ENCODE data around the gene UBE2G1.
A peak's percentile ranks its signal among the peaks of the same experiment; 100 is the strongest.
"Not testable (repeated sequence)": the region's sequence is repeated elsewhere in the genome, so short reads cannot be mapped to it uniquely, and the experiment has no call there.

The UBE2G1 gene

GRCh38 chr17:4375039-4375748 is 8.7 kb upstream of the UBE2G1 start:
- DNase-seq, result peak; percentile 29

- DNase-seq, result no peak
These were observed 3.2 kb upstream of the UBE2G1 start for GRCh38 chr17:4369557-4370230.

- DNase-seq, result no peak
These were observed 1.9 kb upstream of the UBE2G1 start for GRCh38 chr17:4368341-4368740.

- not testable (repeated sequence) for DNase-seq
These were observed 702 bp upstream of the UBE2G1 start for GRCh38 chr17:4367177-4367576.

GRCh38 chr17:4365628-4366326 is 698 bp downstream of the UBE2G1 start:
- no peak for DNase-seq

DNA sequence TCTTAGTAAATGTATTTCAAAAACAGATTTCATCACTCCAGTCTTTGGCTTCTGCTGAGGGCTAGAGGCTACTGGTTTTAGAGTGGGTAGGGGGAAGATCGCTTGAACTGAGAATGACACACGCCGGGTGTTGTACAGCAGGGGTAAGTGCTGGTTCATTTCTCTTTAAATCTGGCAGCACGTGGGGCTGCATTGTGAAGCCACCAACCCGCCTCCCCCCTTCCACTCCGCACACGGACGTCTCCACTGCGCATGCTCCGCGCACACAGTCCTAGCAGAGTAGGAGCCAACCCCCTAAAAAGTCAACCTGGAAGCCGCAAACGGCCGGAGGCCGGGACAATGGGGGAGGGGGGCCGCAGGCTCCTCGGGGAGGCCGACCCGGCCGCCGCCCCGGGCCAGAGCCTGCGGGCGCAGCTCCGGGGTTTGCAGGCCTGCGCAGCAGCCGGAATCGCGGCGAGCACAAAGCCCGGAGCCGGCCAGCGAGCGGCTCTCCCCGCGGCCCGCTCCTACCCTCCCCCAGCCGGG is 1.3 kb downstream of the UBE2G1 start:
- DNase-seq, result peak; percentile 93

GRCh38 chr17:4364622-4365041 is 1.8 kb downstream of the UBE2G1 start:
- DNase-seq, result no peak

DNA sequence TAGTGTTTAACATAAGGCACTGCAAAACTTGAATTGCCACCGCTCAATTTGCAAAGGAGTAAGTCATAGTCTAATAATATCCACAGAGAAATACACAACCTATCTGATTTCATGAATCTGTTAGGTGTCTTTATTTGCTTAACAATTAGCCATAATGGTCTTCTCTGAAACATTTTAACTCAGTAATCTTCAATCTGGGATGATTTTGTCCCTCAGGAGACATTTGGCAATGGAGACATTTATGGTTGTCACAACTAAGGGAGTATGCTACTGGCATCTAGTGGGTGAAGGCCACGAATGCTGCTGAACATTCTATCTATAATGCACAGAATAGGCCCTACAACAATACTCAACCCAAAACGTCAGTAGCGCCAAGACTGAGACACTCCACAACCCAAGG is 4.3 kb downstream of the UBE2G1 start:
- DNase-seq, result no peak

- DNase-seq, result no peak
These were observed 8.3 kb downstream of the UBE2G1 start for GRCh38 chr17:4358154-4358553.

- DNase-seq, result no peak
These were observed 8.8 kb downstream of the UBE2G1 start for GRCh38 chr17:4357671-4358070.

DNA sequence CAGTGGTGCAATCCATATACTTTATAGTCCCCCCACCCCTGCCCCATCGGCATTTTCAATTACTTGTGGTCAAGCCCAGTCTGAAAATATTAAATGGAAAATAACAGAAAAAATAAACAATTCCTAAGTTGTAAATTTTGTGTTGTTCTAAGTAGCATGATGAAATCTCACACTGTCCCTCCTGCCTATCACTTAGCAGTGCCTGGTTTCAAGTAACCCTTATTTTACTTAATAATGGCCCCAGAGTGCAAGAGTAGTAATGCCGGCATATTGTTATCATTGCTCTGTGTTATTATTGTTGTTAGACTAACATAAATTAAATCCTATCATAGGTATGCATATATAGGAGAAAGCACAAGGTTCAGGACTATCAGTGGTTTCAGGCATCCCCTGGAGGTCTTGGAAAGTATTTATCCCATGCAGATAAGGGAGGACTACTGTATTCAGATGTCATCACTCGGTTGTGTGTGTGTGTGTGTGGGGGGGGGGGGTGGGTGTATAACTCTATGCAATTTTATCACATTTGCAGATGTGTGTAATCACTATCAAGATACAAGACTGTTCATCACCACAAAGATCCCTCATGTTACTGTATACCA is 9.3 kb downstream of the UBE2G1 start:
- DNase-seq, result no peak

DNA sequence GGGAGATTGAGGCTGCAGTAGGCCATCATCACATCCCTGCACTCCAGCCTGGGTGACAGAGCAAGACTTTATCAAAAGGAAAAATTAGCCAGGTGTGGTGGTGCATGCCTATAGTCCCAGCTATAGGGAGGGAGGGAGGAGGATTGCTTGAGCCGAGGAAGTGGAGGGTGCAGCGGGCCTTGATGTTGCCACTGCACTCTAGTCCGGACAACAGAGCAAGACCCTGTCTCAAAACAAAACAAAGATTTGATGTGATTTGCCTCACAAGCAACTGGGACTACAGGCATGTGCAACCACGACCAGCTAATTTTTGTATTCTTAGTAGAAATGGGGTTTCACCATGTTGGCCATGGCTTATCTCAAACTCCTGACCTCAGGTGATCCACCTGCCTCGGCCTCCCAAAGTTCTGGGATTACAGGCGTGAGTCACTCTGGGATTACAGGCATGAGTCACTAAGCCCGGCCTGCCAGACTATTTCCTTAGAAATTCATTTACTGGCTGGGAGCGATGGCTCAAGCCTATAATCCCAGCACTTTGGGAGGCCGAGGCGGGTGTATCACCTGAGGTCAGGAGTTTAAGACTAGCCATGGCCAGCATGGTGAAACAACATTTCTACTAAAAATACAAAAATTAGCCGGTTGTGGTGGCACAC is 11.5 kb downstream of the UBE2G1 start:
- no peak for DNase-seq

DNA sequence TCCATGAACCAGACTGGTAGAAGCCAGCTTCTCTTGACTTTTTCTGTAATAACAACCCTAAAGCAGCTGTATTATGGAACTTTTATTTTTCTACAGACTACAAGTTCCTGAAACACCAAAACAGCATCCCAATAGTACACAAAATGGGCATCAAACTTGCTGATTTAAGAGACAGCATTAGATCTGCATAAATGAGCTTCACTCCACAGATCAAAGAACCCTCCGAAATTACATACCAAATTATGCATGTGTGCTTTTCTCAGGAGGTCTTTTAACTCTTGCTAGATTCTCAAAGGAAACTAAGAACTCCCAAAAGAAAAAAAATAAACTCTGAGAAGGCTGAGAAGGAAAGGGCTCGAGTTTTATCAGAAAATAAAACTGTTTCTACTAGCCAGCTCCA is 12.3 kb downstream of the UBE2G1 start:
- no peak for DNase-seq

GRCh38 chr17:4350214-4350613 is 16.3 kb downstream of the UBE2G1 start:
- DNase-seq, result not testable (repeated sequence)

- no peak for DNase-seq
These were observed 20.8 kb downstream of the UBE2G1 start for GRCh38 chr17:4345581-4346252.

DNA sequence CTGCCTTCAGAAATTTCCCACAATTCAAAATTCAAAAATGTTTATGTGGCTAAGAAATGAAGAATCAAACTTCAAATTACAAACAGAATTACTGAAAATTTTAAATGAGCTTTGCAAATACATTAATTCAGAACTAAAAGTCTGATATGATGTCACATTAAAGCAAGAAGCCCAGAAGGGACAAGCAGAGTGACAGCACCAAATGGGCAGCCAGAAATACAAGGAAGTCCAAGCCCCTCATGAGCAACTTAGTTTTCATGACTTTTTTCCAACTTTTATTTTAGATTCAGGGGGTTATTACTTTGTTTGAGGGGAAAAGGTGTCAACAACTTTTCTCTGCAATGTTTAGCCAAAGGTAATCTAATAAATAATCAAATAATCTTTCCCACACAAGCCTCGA is 21.5 kb downstream of the UBE2G1 start:
- no peak for DNase-seq

DNA sequence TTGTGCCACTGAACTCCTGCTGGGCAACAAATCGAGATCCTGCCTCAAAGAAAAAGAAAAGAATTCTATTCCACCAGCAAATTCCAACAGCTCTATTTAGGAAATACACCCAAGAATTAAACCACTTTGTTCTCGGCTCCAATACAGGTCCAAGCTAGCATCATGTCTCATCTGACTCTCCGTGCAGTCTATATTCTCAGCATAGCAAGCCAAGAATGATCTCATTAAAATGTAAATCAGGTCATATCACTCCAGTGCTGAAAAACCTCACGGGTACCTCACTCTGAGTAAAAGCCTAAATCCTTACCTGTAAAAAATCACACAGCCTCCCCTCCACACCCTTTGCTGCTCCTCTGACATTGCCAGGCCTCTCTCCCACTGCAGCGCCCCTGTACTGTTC is 23.9 kb downstream of the UBE2G1 start:
- DNase-seq, result no peak

DNA sequence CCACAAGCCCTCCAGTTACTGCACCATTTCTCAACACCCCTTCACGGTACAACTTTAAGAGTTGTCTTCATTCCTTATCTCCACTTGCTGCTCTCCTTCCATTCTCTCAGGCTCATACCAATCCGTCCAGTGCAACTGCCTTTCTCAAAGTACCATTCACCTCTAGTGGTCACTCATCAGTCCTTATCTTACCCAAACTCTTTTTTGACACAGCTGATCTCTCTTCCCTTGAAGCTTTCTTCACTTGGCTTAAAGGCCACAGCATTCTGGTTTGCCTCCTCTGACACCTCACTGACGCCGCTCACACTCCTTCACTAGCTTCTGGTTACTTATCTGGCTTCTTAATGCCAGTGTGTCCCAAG is 24.9 kb downstream of the UBE2G1 start:
- no peak for DNase-seq

- no peak for DNase-seq
These were observed 25.4 kb downstream of the UBE2G1 start for GRCh38 chr17:4340914-4341615.

GRCh38 chr17:4334776-4335584 is 31.5 kb downstream of the UBE2G1 start:
- no peak for DNase-seq

GRCh38 chr17:4334332-4334731 is 32.1 kb downstream of the UBE2G1 start:
- no peak for DNase-seq

All from CD4-positive, alpha-beta T cell treated with Interleukin-15 for 1 hour (primary cell).